GM21526 (cell line): ENCODE data around the gene RAB25.

Experiments used
- ATAC-seq: cut with Tn5 transposase; IDR thresholded peaks from one replicate; pipeline ENCODE4 v1.9.1; 2021; ENCODE audit warnings: moderate library complexity; ENCODE audit not compliant: unreplicated experiment, low FRiP score

Gene RAB25

GRCh38 chr1:156077430-156077760 is 16.4 kb downstream of the RAB25 start:
- no peak for ATAC-seq

DNA sequence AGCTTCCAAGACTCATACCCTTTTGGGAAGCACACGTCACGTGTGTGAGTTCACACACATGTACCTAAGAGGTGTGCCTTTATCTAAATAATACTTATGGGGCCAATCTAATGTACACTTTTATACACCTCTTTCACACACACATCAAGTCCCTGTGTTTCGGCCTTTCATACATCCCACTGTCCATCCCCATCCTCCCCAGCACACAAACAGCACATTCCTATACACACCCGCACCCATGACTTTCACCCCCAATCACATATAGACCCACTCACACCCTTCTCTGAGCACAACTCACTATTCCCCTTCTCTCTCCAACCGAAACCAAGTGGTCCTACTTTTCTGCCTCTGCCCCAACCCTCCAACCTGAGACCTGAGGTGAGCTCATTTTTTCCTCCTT is 17.8 kb downstream of the RAB25 start:
- no peak for ATAC-seq

DNA sequence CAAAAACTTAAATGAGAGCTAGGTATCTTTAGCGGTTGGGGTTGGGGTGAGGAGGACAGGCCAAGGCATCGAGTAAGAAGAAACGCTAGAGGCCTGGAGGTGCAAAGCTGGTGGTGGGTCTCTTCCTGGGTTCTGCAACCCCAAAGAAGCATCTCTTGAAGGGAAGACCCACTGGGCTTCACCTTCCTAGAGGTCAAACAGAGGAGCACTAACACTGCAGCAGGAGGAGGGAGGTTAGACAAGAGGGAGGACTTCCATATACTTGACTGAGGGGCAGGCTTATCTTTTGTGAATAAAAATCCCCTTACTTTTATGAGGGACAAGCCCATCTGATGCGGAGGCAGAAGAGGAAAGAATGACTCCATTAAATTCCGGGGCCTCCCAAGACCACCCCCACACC is 18.8 kb downstream of the RAB25 start:
- ATAC-seq, result no peak

DNA sequence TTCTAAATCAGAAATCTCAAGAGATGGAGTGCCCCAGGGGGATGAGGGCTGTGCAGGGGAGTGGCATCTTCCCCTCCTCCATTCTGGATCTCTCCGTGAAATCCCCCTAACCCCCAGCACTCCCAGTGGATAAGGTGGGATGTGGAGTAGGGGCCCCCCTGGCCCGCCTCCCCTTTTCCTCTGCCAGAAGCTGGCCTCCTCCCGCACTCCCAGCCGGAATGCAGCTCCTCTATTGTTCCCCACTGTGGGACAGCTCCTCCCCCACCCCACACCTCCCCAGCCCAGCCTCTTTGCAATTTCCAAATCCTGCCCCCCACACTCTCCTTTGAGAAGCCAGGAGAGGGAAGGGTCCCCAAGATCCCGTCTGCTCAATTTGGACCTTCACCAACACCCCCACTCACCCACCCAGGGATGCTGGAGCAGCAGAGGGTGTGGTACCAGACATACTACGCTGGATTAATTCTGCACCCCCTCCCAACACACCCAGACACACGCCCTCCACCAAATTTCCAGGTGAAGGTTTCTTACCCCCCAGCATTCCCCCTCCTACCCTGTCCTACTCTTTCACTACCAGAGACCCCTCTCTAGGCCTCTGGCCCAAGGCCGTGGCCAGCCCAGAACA is 19.4 kb downstream of the RAB25 start:
- no peak for ATAC-seq

DNA sequence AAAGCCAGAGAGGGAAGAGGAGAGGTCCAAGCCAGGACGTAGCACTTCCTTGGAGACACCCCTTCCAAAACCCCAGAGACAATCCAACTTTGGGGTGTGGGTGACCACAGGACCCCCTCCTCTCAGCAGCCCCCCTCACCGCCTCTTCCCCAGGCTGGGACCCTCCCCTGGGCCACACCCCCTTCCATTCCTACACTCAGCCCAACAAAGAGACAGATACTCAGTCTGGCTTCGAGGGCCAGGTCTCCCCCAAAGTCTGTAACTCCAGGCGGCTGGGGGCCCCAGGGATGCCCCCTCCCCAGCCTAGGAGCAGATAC is 19.9 kb downstream of the RAB25 start:
- ATAC-seq, result no peak

- no peak for ATAC-seq
Observed at GRCh38 chr1:156081180-156081916, 20.4 kb downstream of the RAB25 start.

DNA sequence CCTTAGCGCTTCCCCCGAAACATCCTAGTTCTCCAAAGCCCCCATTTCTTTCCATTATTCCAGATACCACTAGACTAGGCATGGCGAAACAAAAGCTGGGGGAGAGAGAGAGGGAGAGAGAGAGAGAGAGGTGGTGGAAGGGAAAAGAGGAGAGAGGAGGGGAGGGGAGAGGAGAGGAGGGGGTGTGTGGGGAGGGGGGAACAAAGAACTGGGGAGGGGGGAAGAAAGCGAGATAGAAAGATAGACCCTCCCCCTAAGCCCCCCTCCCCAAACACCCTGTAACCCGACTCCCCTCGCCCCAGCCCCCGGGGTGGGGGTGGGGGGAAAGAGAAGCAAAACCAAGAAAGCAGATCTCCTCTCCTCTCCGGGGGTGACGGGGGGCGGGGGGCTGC is 21.0 kb downstream of the RAB25 start:
- no peak for ATAC-seq

- no peak for ATAC-seq
Observed at GRCh38 chr1:156082309-156083091, 21.5 kb downstream of the RAB25 start, which contains the start of gene MEX3A. Gene MEX3A (minus strand): TSS chr1:156082465. CDS start chr1:156081998, 467 bp downstream.

- no peak for ATAC-seq
Observed at GRCh38 chr1:156083800-156084790, 23.1 kb downstream of the RAB25 start.

DNA sequence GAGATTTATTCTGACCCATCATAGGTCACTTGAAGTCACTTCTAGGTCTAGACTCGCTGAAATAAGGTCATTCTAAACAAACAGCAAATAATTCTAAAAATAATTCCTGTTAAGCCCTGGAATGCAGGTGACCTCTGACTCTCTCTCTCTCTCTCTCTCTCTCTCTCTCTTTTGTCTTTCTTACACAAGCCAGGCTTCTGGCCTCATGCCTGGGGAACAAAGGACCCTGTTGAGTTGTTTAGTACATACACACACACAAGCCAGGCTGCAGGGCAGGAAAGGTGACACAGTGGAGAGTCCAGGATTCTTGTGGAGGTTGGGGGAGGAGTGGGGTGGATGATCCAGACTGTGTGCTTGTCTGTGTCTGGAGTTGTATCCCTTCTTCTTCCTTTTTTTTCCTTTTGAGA is 25.3 kb downstream of the RAB25 start:
- ATAC-seq, result no peak

GRCh38 chr1:156089704-156090103 is 28.7 kb downstream of the RAB25 start:
- ATAC-seq, result no peak

DNA sequence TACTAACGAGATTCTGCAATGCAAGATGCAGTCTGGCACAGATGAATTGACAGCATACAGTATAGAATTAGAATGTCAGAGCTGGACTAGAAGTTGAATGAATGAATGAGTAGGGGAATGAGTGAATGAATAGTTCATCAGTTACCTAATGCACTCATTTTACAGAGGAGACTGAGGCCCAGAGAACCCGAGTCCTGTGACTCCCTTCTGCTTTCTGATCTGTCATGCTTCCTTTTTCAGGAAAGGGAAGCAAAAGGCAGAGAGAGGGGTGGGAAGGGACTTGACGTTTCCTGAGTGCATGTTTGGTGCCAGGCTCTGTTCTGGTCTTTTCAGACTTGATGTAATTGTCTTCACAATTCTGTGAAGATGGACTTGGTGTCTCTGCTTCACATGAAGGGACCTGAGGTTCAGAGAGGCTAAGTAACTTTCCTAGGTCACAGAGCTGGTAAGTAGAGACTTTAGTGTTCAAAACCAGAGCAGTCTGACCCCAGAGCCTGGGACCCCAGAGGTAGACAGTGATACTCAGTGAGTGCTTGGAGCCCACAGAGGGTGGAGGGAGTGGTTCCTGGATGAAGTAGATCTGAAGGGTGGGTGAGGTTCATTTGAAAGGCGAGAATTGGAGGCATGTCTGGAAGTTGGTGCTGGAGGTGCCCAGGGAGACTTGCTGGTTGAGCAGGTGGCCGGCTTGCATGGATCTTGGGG is 29.3 kb downstream of the RAB25 start:
- ATAC-seq, result no peak

GRCh38 chr1:156090840-156091188 is 29.9 kb downstream of the RAB25 start:
- ATAC-seq, result peak; percentile 60

DNA sequence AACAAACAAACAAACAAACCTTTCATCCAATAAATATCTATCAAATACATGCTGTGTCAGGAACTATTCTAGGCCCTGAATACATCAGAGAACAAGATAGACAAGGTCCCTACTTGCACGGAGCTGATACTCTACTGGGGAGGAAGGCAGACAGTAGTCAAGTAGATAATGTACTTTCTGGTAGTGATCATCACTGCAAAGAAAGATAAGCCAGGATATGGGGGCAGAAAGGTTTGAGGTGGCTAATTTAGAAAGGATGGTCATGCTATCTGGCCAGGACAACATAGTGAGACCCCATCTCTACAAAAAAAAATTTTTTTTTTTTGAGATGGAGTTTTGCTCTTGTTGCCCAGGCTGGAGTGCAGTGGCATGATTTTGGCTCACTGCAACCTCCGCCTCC is 30.6 kb downstream of the RAB25 start:
- no peak for ATAC-seq

- no peak for ATAC-seq
Observed at GRCh38 chr1:156095906-156096508, 35.0 kb downstream of the RAB25 start.

- ATAC-seq, result peak; percentile 44
Observed at GRCh38 chr1:156096640-156097391, 35.9 kb downstream of the RAB25 start.

GRCh38 chr1:156097499-156098178 is 36.7 kb downstream of the RAB25 start:
- no peak for ATAC-seq

GRCh38 chr1:156098784-156099183 is 37.8 kb downstream of the RAB25 start:
- no peak for ATAC-seq
